GM12878 (cell line): ENCODE data around the gene AHCY. TPM values are rescaled to one million over a fixed set of nuclear protein-coding genes. Genes with fewer than 3 reads are reported as not detected.
A peak's percentile ranks its signal among the peaks of the same experiment; 100 is the strongest.

Source experiments
- CHD1 ChIP-seq: IDR thresholded peaks from 2 replicates; pipeline ENCODE4 v1.6.1; 2012; ENCODE audit warnings: low read depth, low read length, improper control_type of control experiment
- CHD2 ChIP-seq: IDR thresholded peaks from 2 replicates; pipeline ENCODE4 v1.6.1; 2011; ENCODE audit warnings: low read depth, low read length, improper control_type of control experiment, borderline replicate concordance
- CHD4 ChIP-seq: fragments of 200-600 bp; sonication (generic); IDR thresholded peaks from 2 replicates; pipeline ENCODE4 v1.6.1; 2016; ENCODE audit warnings: mild to moderate bottlenecking
- CREM ChIP-seq: IDR thresholded peaks from 2 replicates; pipeline ENCODE4 v1.6.1; 2014; ENCODE audit warnings: antibody characterized with exemption, low read depth
- FOS ChIP-seq: IDR thresholded peaks from 3 replicates; pipeline ENCODE4 v1.6.1; 2011; ENCODE audit warnings: borderline replicate concordance; ENCODE audit not compliant: insufficient read length; ENCODE audit errors: extremely low read depth
- GABPA ChIP-seq: IDR thresholded peaks from 2 replicates; pipeline ENCODE4 v1.6.1; 2014; ENCODE audit warnings: antibody characterized with exemption, low read depth, mild to moderate bottlenecking, inconsistent platforms
- HDAC6 ChIP-seq: fragments of 200-600 bp; sonication (generic); IDR thresholded peaks from one replicate; pipeline ENCODE4 v1.8.0; 2017; ENCODE audit warnings: antibody characterized with exemption; ENCODE audit not compliant: unreplicated experiment
- HSF1 ChIP-seq: fragments of 150-350 bp; IDR thresholded peaks from 2 replicates; pipeline ENCODE4 v1.6.1; 2014; ENCODE audit warnings: mild to moderate bottlenecking, low read depth, low read length
- MEF2A ChIP-seq: IDR thresholded peaks from 2 replicates; pipeline ENCODE4 v1.6.1; 2011; ENCODE audit warnings: low read depth, mild to moderate bottlenecking, low read length, moderate library complexity; ENCODE audit not compliant: insufficient read depth
- MEF2B ChIP-seq: fragments of 450-650 bp; IDR thresholded peaks from 2 replicates; pipeline ENCODE4 v1.6.1; 2018; ENCODE audit warnings: mild to moderate bottlenecking, moderate library complexity; ENCODE audit not compliant: partially characterized antibody, poor library complexity, severe bottlenecking
- MXI1 ChIP-seq: fragments of 150-350 bp; IDR thresholded peaks from 2 replicates; pipeline ENCODE4 v1.6.1; 2011; ENCODE audit warnings: low read depth, mild to moderate bottlenecking, inconsistent platforms, low read length, improper control_type of control experiment
- RELA ChIP-seq: fragments of 450-650 bp; IDR thresholded peaks from 2 replicates; pipeline ENCODE4 v1.8.0; 2014; ENCODE audit warnings: borderline replicate concordance; ENCODE audit not compliant: partially characterized antibody
- RELB ChIP-seq: fragments of 450-650 bp; IDR thresholded peaks from 2 replicates; pipeline ENCODE4 v1.6.1; 2017; ENCODE audit warnings: low read depth, mild to moderate bottlenecking, moderate library complexity
- SIX5 ChIP-seq: IDR thresholded peaks from 2 replicates; pipeline ENCODE4 v1.6.1; 2011; ENCODE audit warnings: mild to moderate bottlenecking, low read depth, low read length, moderate library complexity; ENCODE audit not compliant: severe bottlenecking
- SMARCA5 ChIP-seq: fragments of 450-650 bp; IDR thresholded peaks from 2 replicates; pipeline ENCODE4 v1.6.1; 2017; ENCODE audit warnings: mild to moderate bottlenecking
- SP1 ChIP-seq: IDR thresholded peaks from one replicate; pipeline ENCODE4 v1.6.1; 2011; ENCODE audit warnings: low read depth, low read length
- STAT1 ChIP-seq: fragments of 450-650 bp; conservative IDR thresholded peaks from 2 replicates; pipeline ENCODE4 v1.6.1; 2014; ENCODE audit warnings: antibody characterized with exemption, mild to moderate bottlenecking
- STAT3 ChIP-seq: IDR thresholded peaks from 2 replicates; pipeline ENCODE4 v1.6.1; 2011; ENCODE audit warnings: low read depth, low read length, improper control_type of control experiment
- TAF1 ChIP-seq: IDR thresholded peaks from 2 replicates; pipeline ENCODE4 v1.6.1; 2011; ENCODE audit warnings: mild to moderate bottlenecking, low read depth, low read length, borderline replicate concordance
- TCF3 ChIP-seq: IDR thresholded peaks from 2 replicates; pipeline ENCODE4 v1.6.1; 2012; ENCODE audit warnings: low read depth, mild to moderate bottlenecking, low read length, borderline replicate concordance; ENCODE audit not compliant: insufficient read depth
- ZSCAN29 ChIP-seq: fragments of 450-650 bp; IDR thresholded peaks from 2 replicates; pipeline ENCODE4 v1.6.1; 2017; ENCODE audit warnings: mild to moderate bottlenecking, moderate library complexity
- polyA plus RNA-seq, 11 experiments: library from polyadenylated mRNA; depleted of rRNA in 4 of 11; unstranded in 6 of 11; stranded (reverse) in 5 of 11; fragments of >200 nt; fragmentation: Nextera tagmentation in 4 of 11; fragmentation: Illumina TruSeq in 1 of 11; extraction: Ambion mirVana in 4 of 11; extraction: Trizol in 1 of 11; gene quantifications; 1 replicate in 1 of 11; 2 replicates in 10 of 11; pipeline versions ENCODE4 v1.2.1 to v1.2.3, GENCODE V29; 2011 to 2016; ENCODE audit warnings: inconsistent platforms in 2 of 11, missing spikeins in 2 of 11, low read depth in 1 of 11
- total RNA-seq, 4 experiments: library from RNA; depleted of rRNA in 3 of 4; stranded (reverse); fragments of >200 nt in 3 of 4; fragmentation: Illumina TruSeq in 1 of 4; extraction: Trizol in 1 of 4; gene quantifications; 2 replicates each; pipeline versions ENCODE4 v1.2.1 to v1.2.3, GENCODE V29; 2013 to 2021
- TF ChIP-seq, protein P1 (sequence below): IDR thresholded peaks from 2 replicates; pipeline ENCODE4 v1.6.1; 2011; ENCODE audit warnings: mild to moderate bottlenecking, low read depth, low read length, moderate library complexity; ENCODE audit not compliant: insufficient replicate concordance
- TF ChIP-seq, protein P2 (sequence below): fragments of 450-650 bp; formaldehyde crosslinking; IDR thresholded peaks from 2 replicates; pipeline ENCODE4 v1.4.0; 2022; ENCODE audit warnings: mild to moderate bottlenecking, moderate library complexity
- TF ChIP-seq, protein P3 (sequence below): IDR thresholded peaks from 2 replicates; pipeline ENCODE4 v1.6.1; 2011; ENCODE audit warnings: low read depth, low read length, improper control_type of control experiment, borderline replicate concordance

AHCY gene
- total and polyA plus RNA-seq, 10 of the 15 experiments (the other 5 are each of a cell fraction or from before 2014, with no cell fraction given), result 84.9 to 223 (median 181) TPM

DNA sequence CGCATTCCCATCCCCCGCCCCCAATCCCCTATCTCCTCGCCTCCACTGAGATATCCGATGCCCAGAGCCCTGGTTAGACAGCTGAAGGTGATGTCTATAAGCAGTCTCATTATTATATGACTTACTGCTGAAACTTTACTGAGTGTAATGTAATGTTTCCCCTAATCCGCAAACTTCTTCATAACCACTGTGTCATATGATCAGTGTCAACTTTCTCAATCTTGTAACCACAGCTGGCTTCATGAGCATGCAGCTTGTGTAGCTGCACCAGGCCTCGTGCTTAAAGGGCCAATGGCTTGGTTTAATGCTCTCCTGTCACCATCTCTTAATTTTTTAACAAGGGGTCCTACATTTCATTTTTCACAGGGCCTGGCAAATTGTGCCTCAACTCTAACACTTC is 53.9 kb downstream of the AHCY start (continued):
- TF ChIP-seq, protein P1, sequence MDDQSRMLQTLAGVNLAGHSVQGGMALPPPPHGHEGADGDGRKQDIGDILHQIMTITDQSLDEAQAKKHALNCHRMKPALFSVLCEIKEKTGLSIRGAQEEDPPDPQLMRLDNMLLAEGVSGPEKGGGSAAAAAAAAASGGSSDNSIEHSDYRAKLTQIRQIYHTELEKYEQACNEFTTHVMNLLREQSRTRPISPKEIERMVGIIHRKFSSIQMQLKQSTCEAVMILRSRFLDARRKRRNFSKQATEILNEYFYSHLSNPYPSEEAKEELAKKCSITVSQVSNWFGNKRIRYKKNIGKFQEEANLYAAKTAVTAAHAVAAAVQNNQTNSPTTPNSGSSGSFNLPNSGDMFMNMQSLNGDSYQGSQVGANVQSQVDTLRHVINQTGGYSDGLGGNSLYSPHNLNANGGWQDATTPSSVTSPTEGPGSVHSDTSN, result no peak
- no peak for TF ChIP-seq FOS
- 0 out of 2 replicates have a peak, but pooled peaks have one; percentile 17 for TF ChIP-seq CREM
- no peak for TF ChIP-seq HDAC6
- no peak for TF ChIP-seq SIX5
- no peak for TF ChIP-seq CHD1
- no peak for TF ChIP-seq GABPA
- no peak for TF ChIP-seq ZSCAN29
- TF ChIP-seq MEF2B, result no peak
- no peak for TF ChIP-seq SP1
- 0 out of 2 replicates have a peak, but pooled peaks have one; percentile 25 for TF ChIP-seq TCF3
- no peak for TF ChIP-seq MEF2A
- TF ChIP-seq, protein P2, sequence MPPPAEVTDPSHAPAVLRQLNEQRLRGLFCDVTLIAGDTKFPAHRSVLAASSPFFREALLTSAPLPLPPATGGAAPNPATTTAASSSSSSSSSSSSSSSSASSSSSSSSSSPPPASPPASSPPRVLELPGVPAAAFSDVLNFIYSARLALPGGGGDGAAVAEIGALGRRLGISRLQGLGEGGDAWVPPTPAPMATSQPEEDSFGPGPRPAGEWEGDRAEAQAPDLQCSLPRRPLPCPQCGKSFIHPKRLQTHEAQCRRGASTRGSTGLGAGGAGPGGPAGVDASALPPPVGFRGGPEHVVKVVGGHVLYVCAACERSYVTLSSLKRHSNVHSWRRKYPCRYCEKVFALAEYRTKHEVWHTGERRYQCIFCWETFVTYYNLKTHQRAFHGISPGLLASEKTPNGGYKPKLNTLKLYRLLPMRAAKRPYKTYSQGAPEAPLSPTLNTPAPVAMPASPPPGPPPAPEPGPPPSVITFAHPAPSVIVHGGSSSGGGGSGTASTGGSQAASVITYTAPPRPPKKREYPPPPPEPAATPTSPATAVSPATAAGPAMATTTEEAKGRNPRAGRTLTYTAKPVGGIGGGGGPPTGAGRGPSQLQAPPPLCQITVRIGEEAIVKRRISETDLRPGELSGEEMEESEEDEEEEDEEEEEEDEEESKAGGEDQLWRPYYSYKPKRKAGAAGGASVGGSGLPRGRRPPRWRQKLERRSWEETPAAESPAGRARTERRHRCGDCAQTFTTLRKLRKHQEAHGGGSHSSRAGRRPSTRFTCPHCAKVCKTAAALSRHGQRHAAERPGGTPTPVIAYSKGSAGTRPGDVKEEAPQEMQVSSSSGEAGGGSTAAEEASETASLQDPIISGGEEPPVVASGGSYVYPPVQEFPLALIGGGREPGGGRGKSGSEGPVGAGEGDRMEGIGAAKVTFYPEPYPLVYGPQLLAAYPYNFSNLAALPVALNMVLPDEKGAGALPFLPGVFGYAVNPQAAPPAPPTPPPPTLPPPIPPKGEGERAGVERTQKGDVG, result no peak
- no peak for TF ChIP-seq STAT3
- TF ChIP-seq, protein P3, sequence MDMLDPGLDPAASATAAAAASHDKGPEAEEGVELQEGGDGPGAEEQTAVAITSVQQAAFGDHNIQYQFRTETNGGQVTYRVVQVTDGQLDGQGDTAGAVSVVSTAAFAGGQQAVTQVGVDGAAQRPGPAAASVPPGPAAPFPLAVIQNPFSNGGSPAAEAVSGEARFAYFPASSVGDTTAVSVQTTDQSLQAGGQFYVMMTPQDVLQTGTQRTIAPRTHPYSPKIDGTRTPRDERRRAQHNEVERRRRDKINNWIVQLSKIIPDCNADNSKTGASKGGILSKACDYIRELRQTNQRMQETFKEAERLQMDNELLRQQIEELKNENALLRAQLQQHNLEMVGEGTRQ, result peak; percentile 44; the same call in 1 of the 2 replicates
- TF ChIP-seq HSF1, result no peak
- peak; percentile 62; the same call in 1 of the 2 replicates for TF ChIP-seq RELB
- no peak for TF ChIP-seq STAT1
- TF ChIP-seq MXI1, result peak; percentile 87
- TF ChIP-seq CHD2, result peak; percentile 17; the same call in 1 of the 2 replicates
- TF ChIP-seq RELA, result no peak
- no peak for TF ChIP-seq CHD4
- TF ChIP-seq SMARCA5, result no peak
- TF ChIP-seq TAF1, result no peak
